ENCODE results near the gene MAF.

The MAF gene

GRCh38 chr16:79600638-79601091 lies at the start of gene MAF:
TSS of gene MAF (minus strand) at chr16:79600737. CDS start at chr16:79599902, 835 bp downstream.
- peak; percentile 49 for DNase-seq

GRCh38 chr16:79648826-79649225 lies 48.3 kb upstream of the MAF start:
- DNase-seq: no peak

GRCh38 chr16:79647586-79647985 lies 47.0 kb upstream of the MAF start:
- no peak for DNase-seq

GRCh38 chr16:79645701-79646100 lies 45.2 kb upstream of the MAF start:
- no peak for DNase-seq

- no peak for DNase-seq
Measured at GRCh38 chr16:79644971-79645667, 44.6 kb upstream of the MAF start.

- no peak for DNase-seq
Measured at GRCh38 chr16:79642652-79643051, 42.1 kb upstream of the MAF start.

- no peak for DNase-seq
Measured at GRCh38 chr16:79640513-79641360, 40.2 kb upstream of the MAF start.

- no peak for DNase-seq
Measured at GRCh38 chr16:79639576-79640311, 39.2 kb upstream of the MAF start.

GRCh38 chr16:79638386-79638785 lies 37.8 kb upstream of the MAF start:
- no peak for DNase-seq

GRCh38 chr16:79635488-79635887 lies 35.0 kb upstream of the MAF start:
- DNase-seq: no peak

GRCh38 chr16:79634298-79634697 lies 33.8 kb upstream of the MAF start:
- no peak for DNase-seq

- no peak for DNase-seq
Measured at GRCh38 chr16:79632289-79632688, 31.8 kb upstream of the MAF start.

- DNase-seq: no peak
Measured at GRCh38 chr16:79628988-79629387, 28.5 kb upstream of the MAF start.

GRCh38 chr16:79628501-79628975 lies 28.0 kb upstream of the MAF start:
- DNase-seq: no peak

- DNase-seq: no peak
Measured at GRCh38 chr16:79627092-79627491, 26.6 kb upstream of the MAF start.

- DNase-seq: no peak
Measured at GRCh38 chr16:79625738-79626137, 25.2 kb upstream of the MAF start.

- no peak for DNase-seq
Measured at GRCh38 chr16:79623824-79624223, 23.3 kb upstream of the MAF start.

GRCh38 chr16:79623062-79623461 lies 22.5 kb upstream of the MAF start:
- no peak for DNase-seq

- DNase-seq: no peak
Measured at GRCh38 chr16:79621027-79621426, 20.5 kb upstream of the MAF start.

GRCh38 chr16:79618692-79619050 lies 18.1 kb upstream of the MAF start:
- no peak for DNase-seq

GRCh38 chr16:79618041-79618691 lies 17.6 kb upstream of the MAF start:
- DNase-seq: no peak

- DNase-seq: no peak
Measured at GRCh38 chr16:79613009-79613408, 12.5 kb upstream of the MAF start.

GRCh38 chr16:79612207-79612606 lies 11.7 kb upstream of the MAF start:
- no peak for DNase-seq

Measured in NCI-H82 (cell line).